GM12891 (cell line): Measurements from ENCODE around the gene CLDN8.

Experiments
- POLR2A ChIP-seq: IDR thresholded peaks from 2 replicates; pipeline ENCODE4 v1.6.1; 2011; ENCODE audit warnings: low read depth, low read length, control low read depth
- POLR2AphosphoS5 ChIP-seq: IDR thresholded peaks from 2 replicates; pipeline ENCODE4 v1.6.1; 2011; ENCODE audit warnings: low read depth, low read length, control low read depth
- POU2F2 ChIP-seq: IDR thresholded peaks from 2 replicates; pipeline ENCODE4 v1.6.1; 2011; ENCODE audit warnings: low read depth, mild to moderate bottlenecking, control low read depth, low read length, moderate library complexity
- SPI1 ChIP-seq: IDR thresholded peaks from 2 replicates; pipeline ENCODE4 v1.6.1; 2011; ENCODE audit warnings: low read depth, low read length, control low read depth
- TAF1 ChIP-seq: IDR thresholded peaks from 2 replicates; pipeline ENCODE4 v1.6.1; 2011; ENCODE audit warnings: low read depth, low read length, control low read depth

- no peak for TF ChIP-seq POLR2A
- TF ChIP-seq POLR2AphosphoS5 = no peak
- no peak for TF ChIP-seq TAF1
- no peak for TF ChIP-seq POU2F2
- TF ChIP-seq SPI1 = no peak
These were observed 9.2 kb downstream of the CLDN8 start for GRCh38 chr21:30206551-30207251.
